Adrenal gland (tissue), 5 donors: ENCODE results near the gene SCN8A.

ENCODE experiments used
- POLR2A ChIP-seq, 2 donors: fragments of 450-650 bp; IDR thresholded peaks; one replicate each; pipeline ENCODE4 v1.6.1; 2017; ENCODE audit warnings: antibody characterized with exemption in 2 of 2, mild to moderate bottlenecking in 2 of 2, moderate library complexity in 1 of 2
- TF ChIP-seq, protein P1 (sequence below), 6 experiments: fragments of 450-650 bp in 4 of 6; fragments of 200-600 bp in 2 of 6; sonication (generic) in 1 of 6; IDR thresholded peaks; 1 replicate in 5 of 6; 2 replicates in 1 of 6; pipeline versions ENCODE4 v1.5.1 to v1.8.0; 2016 to 2021; ENCODE audit warnings: antibody characterized with exemption in 6 of 6, mild to moderate bottlenecking in 2 of 6, moderate library complexity in 1 of 6
- donor health status: DM: no; HTN: no; CAD: no.

DNA sequence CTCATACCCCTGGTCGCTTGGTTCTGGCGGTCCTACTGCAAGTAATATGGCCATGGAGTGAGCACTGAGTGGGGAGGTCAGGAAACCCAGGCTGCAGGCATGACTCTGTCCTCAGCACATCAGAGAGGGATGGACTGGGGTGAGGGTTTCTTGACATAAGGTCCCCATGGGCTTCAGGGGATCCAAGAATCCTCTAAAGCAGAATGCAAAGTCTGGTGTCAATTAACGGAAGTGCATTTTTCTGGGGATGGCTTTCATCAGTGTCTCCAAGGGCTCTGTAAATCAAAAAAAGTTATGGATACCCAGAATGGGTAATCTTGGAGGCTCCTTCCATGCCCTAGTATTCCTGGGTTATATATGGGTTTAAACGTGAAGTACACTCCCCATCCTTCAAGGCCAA is 253.8 kb downstream of the SCN8A start:
- TF ChIP-seq, protein P1, sequence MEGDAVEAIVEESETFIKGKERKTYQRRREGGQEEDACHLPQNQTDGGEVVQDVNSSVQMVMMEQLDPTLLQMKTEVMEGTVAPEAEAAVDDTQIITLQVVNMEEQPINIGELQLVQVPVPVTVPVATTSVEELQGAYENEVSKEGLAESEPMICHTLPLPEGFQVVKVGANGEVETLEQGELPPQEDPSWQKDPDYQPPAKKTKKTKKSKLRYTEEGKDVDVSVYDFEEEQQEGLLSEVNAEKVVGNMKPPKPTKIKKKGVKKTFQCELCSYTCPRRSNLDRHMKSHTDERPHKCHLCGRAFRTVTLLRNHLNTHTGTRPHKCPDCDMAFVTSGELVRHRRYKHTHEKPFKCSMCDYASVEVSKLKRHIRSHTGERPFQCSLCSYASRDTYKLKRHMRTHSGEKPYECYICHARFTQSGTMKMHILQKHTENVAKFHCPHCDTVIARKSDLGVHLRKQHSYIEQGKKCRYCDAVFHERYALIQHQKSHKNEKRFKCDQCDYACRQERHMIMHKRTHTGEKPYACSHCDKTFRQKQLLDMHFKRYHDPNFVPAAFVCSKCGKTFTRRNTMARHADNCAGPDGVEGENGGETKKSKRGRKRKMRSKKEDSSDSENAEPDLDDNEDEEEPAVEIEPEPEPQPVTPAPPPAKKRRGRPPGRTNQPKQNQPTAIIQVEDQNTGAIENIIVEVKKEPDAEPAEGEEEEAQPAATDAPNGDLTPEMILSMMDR (IDR thresholded peaks at IDR 0.05) = no peak
- TF ChIP-seq POLR2A (IDR thresholded peaks at IDR 0.05) = no peak
